HG03469 (cell line): ENCODE data around the gene PPP6C.
"Not testable (repeated sequence)": the region's sequence is repeated elsewhere in the genome, so short reads cannot be mapped to it uniquely, and the experiment has no call there.

Experiments used
- ATAC-seq: cut with Tn5 transposase; IDR thresholded peaks from one replicate; pipeline ENCODE4 v1.9.1; 2021; ENCODE audit warnings: mild to moderate bottlenecking, moderate library complexity, moderate number of reproducible peaks; ENCODE audit not compliant: unreplicated experiment

The PPP6C gene

DNA sequence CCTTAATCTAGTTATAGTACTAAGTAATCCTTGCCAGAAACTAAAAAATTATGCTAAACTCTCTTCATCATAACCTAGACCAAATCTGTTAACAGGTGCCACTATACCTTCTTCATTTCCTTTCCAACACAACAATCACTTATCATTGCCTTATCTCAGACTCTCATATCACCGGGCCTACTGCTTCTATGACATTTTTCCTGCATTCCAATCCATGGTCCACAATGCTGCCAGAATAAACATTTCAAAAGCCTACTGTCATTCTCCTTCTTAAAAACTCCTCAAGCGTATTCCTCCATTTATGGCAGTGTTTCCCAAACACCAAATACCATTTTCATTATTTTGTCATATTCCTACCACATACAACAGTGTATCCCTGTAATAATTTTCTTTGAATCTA lies 6.5 kb downstream of the PPP6C start:
- ATAC-seq, result no peak

DNA sequence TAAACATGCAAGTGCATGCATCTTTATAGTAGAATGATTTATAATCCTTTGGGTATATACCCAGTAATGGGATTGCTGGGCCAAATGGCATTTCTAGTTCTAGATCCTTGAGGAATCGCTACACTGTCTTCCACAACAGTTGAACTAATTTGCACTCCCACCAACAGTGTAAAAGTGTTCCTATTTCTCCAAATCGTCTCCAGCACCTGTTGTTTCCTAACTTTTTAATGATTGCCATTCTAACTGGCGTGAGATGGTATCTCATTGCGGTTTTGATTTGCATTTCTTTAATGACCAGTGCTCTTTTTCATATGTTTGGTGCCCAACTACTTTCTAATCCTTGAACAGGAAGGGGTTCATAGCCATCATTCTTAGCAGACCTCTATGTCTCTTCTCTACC lies 7.8 kb downstream of the PPP6C start:
- ATAC-seq, result not testable (repeated sequence)

DNA sequence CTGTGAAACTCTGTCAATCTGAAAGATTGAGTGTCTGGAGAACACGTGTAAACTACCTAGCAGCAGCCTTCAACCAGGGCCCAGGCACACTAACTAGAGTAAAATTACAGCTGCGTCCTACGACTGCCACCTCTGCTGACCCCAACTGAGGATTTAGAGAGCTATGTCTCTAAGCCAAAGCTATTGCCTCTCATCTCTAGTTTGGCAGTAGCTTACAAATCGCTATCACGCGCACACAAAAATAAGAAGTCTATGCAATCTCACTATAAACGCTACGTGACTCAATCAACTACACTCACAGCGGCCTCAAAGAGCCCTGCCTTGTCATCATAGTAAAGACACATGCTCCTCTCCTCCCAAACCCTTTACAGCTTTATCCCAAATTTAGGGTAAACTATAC lies 8.7 kb downstream of the PPP6C start:
- ATAC-seq, result no peak

DNA sequence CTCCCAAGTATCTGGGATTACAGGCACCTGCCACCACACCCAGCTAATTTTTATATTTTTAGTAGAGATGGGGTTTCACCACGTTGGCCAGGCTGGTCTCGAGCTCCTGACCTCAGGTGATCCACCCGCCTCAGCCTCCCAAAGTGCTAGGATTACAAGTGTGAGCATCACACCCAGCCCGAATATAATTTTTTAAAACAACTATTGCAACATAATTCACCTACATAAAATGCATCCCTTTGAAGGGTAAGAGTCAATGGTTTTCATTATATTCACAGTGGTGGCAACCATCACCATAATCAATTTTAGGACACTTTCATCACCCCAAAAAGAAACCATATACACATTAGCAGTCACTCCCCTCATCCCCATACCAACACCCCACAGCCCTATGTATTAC lies 9.8 kb downstream of the PPP6C start:
- not testable (repeated sequence) for ATAC-seq

DNA sequence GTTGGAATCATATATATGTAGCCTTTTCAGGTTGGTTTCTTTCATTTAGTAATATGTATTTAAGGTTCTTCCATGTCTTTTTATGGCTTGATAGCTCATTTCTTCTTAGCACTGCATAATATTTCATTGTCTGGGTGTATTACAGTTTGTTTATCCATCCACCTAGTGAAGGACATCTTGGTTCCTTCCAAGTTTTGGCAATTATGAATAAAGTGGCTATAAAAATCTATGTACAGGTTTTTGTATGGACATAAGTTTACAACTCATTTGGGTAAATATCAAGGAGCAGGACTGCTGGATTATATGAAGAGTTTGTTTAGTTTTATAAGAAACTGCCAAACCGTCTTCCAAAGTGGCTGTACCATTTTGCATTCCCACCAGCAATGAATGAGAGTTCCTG lies 11.7 kb downstream of the PPP6C start:
- ATAC-seq, result no peak

DNA sequence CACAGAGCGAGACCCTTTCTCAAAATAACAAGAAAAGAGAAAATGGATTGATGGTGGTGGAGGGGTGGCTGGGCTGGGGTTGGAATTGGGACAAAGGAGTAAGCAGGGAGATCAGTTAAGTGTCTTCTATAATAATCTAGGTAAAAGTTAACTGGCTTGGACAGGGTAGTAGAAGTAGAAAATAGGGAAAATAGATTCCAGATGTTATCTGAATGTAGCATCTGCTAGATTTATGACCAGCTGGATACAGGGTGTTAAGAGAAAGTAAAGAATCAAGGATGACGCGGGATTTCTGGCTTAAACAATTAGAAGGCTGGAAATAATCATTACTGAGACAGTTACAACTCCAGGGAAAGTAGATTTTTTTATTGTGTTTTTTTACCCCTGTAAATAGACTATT lies 13.0 kb downstream of the PPP6C start:
- ATAC-seq, result no peak

DNA sequence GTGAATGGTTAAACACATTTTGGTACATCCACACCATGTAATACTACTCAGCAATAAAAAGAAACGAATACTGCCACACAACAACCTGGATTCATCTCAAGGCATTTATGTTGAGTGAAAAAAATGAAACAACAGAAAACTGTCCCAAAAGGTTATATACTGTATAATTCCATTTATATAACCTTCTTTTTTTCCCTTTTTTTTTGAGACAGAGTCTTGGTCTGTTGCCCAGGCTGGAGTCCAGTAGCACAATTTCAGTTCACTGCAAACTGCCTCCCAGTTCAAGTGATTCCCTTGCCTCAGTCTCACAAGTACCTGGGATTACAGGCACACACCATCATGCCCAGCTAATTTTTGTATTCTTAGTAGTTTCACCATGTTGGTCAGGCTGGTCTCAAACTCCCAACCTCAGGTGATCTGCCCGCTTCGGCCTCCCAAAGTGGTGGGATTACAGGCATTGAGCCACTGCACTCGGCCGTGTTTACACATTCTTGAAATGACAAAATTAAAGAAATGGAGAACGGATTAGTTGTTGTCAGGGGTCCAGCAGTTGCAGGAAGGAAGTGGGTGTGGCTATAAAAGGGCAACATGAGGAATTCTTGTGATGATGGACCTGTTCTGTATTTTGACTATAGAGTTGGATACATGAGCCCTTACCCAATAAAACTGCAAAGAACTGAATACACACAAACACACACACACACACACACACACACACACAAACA lies 17.4 kb downstream of the PPP6C start:
- no peak for ATAC-seq

DNA sequence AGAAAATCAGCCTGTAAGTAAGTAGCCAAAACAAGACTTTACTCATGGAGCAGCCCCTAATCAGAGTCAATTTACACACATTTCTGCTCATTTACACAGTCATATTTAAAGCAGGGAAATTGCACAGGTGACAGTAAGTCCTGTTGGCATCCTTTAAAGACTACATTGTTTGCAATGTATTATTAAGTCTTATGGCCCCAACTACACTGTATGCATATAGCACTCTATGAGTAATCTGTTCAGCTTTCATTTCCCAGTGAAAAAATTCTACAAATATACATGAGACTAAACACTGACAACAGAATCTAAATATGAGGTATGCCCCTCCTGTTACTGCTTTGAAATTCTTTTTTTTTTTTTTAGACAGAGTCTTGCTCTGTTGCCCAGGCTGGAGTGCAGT lies 19.7 kb downstream of the PPP6C start:
- ATAC-seq, result no peak

DNA sequence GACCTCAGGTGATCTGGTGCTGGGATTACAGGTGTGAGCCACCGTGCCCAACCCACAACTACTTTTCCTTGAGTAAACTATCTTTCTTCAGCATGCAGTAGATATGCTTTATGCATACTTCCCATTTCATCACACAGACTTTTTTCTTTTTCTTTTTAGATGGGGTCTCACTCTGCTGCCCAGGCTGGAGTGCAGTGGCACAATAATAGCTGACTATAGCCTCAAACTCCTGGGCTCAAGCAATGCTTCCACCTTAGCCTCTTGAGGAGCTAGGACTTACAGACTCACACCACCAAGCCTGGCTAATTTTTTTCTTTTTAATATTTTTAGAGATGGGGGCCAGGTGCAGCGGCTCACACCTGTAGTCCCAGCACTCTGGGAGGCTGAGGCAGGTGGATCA lies 22.8 kb downstream of the PPP6C start:
- no peak for ATAC-seq

DNA sequence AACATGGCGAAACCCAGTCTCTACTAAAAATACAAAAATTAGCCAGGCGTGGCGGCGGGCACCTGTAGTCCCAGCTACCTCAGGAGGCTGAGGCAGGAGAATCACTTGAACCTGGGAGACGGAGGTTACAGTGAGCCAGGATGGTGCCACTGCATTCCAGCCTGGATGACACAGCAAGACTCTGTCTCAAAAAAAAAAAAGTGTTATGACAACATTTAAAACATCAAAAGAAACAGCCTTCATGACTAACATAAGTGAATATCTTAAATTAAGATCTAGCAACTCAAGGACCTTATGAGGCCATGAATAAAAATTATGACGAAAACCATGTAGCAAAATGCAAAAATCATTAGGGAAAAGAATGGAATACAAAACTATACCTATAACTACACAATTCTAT lies 26.7 kb downstream of the PPP6C start:
- ATAC-seq, result not testable (repeated sequence)

DNA sequence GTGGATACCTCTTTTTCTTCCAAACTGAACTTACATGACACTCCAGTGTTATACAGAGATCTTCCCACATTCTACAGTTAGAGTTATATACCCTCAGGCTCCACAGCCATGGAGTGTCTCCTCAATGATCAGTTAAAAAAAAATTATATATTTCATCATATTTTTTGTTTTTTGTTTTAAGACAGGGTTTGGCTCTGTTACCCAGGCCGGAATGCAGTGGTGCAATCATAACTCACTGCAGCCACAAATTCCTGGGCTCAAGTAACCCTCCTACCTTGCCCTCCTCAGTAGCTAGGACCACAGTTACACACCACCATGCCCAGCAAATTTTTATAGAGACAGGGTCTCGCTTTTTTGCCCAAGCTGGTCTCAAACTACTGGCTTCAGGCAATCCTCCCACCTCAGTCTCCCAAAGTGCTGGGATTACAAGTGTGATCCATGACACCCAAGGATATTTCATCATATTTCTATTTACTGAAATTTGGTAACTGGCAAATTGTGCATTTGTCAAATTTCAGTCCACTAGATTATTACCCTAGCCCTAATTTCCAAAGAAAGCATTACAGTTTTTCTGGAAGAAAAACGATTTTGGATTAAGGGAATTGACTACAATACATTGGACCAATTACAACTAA lies 28.2 kb downstream of the PPP6C start:
- ATAC-seq, result no peak

DNA sequence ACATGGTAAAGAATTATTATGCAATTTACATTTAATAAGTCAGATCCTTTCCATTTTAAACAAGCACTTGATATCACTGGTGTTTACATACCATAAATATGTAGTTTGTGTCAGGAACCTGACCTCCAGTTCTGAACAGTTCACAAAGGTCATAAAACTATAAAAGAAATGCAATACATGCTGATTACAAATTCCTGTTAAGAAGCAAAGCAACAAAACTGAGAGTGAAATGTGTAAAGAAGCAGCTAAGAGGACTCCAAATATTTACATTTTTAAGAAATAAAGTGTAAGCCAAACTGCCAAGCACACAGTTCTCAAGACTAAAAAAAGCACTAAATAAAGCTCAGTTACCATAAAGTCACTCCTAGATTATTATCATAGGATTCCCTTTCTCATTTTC lies 28.9 kb downstream of the PPP6C start:
- no peak for ATAC-seq

DNA sequence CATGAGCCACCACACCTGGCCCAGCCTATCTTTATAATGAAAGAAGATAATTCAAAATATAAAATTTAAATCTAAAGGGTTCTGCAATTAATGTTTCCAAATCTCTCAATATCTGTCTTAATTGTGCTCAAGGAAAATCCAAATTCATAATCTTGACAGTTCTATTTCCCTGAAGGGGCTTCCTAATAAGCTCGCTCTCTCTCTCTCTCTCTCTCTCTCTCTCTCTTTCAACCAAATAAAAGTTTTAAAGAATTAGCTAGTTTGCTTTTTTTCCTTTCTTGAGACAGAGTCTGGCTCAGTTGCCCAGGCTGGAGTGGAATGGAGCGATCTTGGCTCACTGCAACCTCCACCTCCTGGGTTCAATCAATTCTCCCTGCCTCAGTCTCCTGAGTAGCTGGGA lies 33.1 kb downstream of the PPP6C start:
- no peak for ATAC-seq

DNA sequence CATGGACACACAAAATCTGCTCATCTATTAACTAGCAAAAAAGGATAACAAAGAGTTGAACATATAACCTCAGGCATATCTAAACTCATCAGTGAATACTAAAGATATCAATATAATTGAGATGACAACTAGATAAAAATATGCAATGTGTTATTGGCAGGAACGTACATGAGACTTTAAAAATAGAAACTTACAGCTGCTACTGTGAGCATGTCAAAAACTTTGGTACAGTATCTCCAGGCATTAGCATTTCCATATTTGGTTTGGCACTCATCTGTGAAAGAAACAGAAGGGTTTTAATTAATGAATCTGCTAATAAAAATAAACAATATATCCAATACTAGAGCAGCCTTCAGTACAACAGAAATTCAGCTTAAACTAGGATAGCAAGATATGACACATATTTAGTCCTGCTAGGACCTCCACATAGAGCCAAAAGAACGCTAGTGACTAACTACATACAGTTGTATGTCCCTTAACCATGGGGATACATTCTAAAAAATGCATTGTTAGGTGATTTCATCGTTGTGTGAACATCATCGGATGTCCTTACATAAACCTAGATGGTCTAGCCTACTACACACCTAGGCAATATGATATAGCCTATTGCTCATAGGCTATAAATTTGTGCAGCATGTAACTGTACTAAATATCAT lies 35.8 kb downstream of the PPP6C start:
- ATAC-seq, result no peak

DNA sequence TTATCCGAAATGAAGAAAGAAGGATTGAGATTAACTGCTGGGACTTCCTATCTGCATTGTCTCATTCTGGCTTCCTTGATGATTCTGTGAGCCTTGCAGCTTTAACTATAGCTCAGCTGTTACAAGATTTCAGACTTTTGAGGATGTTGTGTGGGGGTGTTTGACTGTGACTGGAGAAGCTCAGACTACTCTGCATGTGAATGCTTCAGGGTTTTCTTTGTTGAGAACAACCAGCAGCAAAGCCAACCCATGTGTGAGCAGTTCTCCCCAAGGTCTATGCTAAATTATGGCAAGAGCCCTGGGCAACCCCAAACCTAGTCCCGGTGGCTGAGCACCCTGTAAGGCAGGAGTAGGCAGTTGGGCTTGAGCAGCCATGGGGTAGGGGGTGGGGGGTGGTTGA lies 37.9 kb downstream of the PPP6C start:
- ATAC-seq, result no peak

DNA sequence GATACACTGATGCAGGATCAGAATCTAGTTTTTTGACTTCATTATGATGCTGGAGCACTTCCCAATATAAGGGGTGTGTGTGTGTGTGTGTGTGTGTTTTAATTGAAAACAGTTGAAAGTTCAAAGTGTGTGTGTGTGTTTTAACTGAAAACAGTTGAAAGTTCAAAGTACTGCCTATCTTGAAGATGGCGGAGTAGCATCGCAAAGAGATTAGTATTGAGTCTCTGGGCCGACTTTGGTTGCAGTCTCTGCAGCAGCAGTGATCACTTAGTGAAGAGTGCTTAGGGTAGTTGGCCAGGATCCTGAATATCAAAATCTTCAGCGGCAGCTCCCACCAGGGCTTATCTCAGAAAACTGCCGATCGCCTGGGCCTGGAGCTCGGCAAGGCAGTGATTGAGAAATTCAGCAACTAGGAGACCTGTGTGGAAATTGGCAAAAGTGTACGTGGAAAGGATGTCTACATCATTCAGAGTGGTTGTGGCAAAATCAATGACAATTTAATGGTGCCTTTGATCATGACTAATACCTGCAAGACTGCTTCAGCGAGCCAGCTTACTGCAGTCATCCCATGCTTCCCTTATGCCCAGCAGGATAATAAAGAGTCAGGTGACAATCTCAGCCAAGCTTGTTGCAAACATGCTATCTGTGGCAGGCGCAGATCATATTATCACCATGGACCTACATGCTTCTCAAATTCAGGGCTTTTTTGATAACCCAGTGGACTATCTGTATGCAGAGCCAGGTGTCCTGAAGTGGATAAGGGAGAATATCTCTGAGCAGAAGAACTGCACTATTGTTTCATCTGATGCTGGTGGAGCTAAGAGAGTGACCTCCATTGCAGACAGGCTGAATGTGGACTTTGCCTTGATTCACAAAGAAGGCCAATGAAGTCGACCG lies 39.0 kb downstream of the PPP6C start:
- no peak for ATAC-seq

DNA sequence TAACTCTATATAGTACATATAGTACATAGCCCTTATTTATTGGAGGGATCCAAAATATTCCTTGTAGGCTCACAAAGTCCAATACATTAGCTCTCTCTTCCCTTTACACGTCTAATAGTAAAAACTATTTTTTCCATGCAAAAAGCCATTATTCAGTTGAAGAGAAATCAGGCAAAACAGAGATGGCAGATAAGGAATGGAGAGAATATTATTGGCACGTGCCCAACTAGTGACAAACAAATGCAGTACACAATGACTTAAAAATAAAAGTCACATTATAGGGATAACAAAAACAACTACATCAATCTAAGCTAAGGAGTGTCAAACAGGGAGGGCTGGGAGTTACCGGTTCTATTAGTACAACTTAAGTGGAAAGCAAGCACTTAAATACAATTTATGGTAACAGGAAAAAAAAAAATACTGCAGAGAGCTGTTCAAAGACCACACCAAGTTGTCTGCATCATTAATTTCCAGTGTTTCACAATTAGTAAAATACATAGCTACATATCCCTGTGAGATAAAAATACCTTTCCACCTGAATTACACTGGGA lies 42.1 kb downstream of the PPP6C start:
- no peak for ATAC-seq

DNA sequence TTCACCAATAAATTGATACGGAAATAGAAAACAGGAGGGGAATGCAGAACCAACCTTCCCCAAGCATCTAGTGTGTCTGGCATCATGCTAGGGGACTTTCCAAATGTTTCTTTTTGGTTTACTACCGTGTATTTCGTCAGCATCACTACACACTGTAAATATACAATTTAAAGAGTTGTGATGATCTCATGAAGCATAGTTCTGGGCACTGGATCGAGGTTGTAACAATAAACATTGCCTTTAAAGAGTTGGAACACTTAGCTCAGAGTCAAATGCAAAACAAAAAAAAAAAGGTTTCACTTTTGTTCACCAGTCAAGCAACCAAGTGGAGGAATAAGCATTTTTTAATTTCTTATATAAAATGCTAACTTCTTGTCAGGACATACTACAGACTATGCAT lies 43.4 kb downstream of the PPP6C start:
- no peak for ATAC-seq

DNA sequence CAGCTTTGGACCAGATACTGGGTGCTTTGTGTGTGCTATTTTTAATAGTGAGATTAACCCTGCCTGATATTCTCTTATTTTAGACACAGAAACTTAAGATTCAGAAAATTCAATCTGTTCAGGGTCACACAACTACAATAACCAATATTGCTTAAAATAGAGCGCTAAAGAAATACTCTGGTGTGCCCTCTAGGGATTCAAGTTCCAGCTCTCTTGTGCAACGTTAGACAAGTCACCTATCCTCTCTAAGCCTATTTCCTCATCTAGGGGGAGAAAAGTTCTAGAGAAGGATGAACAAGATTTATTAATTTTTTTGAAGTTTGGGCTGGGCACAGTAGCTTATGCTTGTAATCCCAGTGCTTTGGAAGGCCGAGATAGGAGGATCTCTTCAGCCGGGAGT lies 44.2 kb downstream of the PPP6C start:
- no peak for ATAC-seq

DNA sequence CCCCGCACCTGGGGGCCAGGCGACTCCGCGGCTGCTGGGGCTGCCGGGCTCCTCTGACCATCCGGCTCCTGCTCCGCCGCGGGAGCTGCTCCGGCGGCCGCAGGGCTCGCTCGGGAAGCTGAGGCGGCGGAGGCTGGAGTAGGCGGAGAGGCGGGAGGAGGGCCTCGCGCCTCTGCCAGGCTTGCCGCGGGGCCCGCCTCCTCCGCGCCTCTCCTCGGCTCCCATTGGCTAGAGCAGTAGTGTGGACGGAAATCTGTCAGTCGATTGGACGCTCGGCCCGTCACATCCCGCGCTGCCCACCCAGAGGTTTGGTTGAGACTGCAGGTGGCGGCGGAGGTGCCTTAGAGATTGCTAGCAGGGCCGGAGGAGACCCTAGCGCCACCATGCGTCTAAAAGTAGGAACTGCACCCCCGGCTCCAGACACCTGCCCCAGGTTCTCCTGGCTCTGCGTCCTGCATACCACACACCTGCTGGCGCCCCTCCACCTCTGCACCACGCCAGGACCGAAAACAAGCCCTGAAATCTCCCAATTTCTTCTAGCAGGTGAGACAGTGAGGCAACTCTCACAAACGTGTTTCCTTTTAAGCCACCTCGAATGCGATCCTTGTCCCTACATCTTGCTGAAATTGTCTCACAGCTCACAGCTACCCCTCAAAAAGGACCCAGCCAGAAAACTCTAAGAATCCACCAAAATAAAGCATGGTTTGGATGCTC lies 46.1 kb downstream of the PPP6C start, which contains the start of gene SCAI:
Gene SCAI, minus strand, starts transcription at position 152 of the 714 bp plus-strand sequence. Its CDS starts 91 bp downstream, at position 61.
- peak; percentile 89 for ATAC-seq
